Measurements from ENCODE around the gene TSPO. TPM values are rescaled to one million over a fixed set of nuclear protein-coding genes. Genes with fewer than 3 reads are reported as not detected.

Gene TSPO
- total RNA-seq, 2 donors from 2014 or later = 238 to 472 TPM

DNA sequence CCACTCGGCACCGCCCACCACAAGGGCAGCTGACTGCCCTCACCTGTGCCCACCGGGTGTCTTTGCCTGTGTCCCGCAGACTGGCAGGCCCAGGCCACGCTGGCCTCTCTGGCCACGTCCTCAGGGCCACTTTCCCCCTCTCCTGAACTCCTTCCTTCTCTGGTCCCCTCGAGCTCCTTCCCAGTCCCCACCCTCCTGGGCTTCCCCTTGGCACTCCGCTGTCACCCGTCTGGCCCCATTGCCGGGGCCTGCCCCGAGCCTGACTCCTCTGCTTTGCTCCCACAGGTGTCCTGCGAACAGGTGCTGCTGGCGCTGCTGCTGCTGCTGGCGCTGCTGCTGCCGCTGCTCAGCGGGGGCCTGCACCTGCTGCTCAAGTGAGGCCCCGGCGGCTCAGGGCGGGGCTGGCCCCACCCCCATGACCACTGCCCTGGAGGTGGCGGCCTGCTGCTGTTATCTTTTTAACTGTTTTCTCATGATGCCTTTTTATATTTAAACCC lies 22.4 kb upstream of the TSPO start:
- H3K4me1 ChIP-seq (ENCODE audit: control insufficient read depth in 1 of 2, low read depth in 2 of 2) = peaks cover 0 to 18% of the 10 kb centered on the region in 2 donors
- no peak for DNase-seq (ENCODE audit: low spot score)
- TF ChIP-seq, protein P1, sequence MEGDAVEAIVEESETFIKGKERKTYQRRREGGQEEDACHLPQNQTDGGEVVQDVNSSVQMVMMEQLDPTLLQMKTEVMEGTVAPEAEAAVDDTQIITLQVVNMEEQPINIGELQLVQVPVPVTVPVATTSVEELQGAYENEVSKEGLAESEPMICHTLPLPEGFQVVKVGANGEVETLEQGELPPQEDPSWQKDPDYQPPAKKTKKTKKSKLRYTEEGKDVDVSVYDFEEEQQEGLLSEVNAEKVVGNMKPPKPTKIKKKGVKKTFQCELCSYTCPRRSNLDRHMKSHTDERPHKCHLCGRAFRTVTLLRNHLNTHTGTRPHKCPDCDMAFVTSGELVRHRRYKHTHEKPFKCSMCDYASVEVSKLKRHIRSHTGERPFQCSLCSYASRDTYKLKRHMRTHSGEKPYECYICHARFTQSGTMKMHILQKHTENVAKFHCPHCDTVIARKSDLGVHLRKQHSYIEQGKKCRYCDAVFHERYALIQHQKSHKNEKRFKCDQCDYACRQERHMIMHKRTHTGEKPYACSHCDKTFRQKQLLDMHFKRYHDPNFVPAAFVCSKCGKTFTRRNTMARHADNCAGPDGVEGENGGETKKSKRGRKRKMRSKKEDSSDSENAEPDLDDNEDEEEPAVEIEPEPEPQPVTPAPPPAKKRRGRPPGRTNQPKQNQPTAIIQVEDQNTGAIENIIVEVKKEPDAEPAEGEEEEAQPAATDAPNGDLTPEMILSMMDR (IDR thresholded peaks at IDR 0.05) = no peak
- no peak for ATAC-seq (ENCODE audit: insufficient number of reproducible peaks, low FRiP score, low read depth)
- H3K27me3 ChIP-seq (replicated peaks; ENCODE audit: insufficient read depth) = no peaks in the 10 kb centered on the region
- H3K36me3 ChIP-seq = no peaks in the 10 kb centered on the region
- H3K9me3 ChIP-seq = no peaks in the 10 kb centered on the region
- no peak overlapping the region for H3K4me3 ChIP-seq
- H3K27ac ChIP-seq = no peak overlapping the region

DNA sequence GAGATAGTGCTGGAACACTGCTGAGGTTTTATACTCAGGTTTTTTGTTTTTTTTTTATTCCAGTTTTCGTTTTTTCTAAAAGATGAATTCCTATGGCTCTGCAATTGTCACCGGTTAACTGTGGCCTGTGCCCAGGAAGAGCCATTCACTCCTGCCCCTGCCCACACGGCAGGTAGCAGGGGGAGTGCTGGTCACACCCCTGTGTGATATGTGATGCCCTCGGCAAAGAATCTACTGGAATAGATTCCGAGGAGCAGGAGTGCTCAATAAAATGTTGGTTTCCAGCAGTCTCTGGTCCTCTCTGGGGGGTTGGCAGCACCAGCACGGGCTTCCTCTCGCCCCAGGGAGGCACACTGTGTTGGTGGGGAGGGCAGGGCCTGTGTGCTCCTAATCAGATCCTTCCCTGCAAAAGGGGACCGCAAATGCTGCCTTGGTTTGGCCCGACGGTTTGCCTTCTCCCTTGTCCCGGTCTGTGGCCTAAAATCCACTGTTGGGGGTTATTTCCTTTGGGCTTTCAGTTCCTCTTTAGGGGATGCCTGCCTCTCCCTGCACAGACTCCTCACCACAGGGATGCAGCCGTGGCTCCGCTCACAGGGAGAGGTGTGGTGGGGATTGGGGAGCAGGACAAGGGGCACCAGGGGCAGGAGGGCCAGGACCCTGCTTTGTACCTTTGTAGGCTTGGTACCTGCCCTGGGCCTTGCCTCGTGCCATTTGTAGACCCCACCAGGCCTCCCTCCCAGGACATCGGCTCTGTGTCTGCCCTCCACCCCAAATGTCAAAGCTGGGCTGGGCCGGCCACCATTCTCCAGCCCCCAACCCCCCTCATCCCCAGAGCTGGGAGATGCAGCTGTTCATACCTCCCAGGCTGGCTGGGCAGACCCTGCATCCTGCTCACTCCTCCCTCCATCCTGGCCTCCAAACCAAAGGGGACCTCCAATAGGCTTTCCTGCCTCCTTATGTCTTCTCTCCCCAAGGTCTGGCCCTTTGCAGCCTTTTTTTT lies 21.6 kb upstream of the TSPO start:
- H3K36me3 ChIP-seq = no peaks in the 10 kb centered on the region
- no peak for ATAC-seq (ENCODE audit: insufficient number of reproducible peaks, low FRiP score, low read depth)
- no peak for DNase-seq (ENCODE audit: low spot score)
- no peak overlapping the region for H3K4me3 ChIP-seq
- TF ChIP-seq, protein P1 (IDR thresholded peaks at IDR 0.05) = no peak
- H3K9me3 ChIP-seq = no peaks in the 10 kb centered on the region
- no peak overlapping the region for H3K27ac ChIP-seq
- H3K4me1 ChIP-seq (ENCODE audit: control insufficient read depth in 1 of 2, low read depth in 2 of 2) = peaks cover 0 to 18% of the 10 kb centered on the region in 2 donors
- no peaks in the 10 kb centered on the region for H3K27me3 ChIP-seq (replicated peaks; ENCODE audit: insufficient read depth)

- Histone ChIP-seq H3K4me1 (ENCODE audit: control insufficient read depth in 1 of 2, low read depth in 2 of 2) (peaks cover 0 to 18% of the 10 kb centered on the region in 2 donors), H3K9me3 (no peaks in the 10 kb centered on the region), H3K4me3 (no peak overlapping the region), H3K36me3 (peaks cover 3% of the 10 kb centered on the region), H3K27me3 (replicated peaks; ENCODE audit: insufficient read depth) (no peaks in the 10 kb centered on the region), H3K27ac (peak overlapping the region; percentile 60 to 64)
- TF ChIP-seq, protein P1 (IDR thresholded peaks at IDR 0.05) = no peak
- no peak for DNase-seq (ENCODE audit: low spot score)
- ATAC-seq (ENCODE audit: insufficient number of reproducible peaks, low FRiP score, low read depth) = no peak
These were observed 19.4 kb upstream of the TSPO start for GRCh38 chr22:43131773-43132501.

- TF ChIP-seq, protein P1 (IDR thresholded peaks at IDR 0.05) = no peak
- DNase-seq (ENCODE audit: low spot score) = no peak
- Histone ChIP-seq H3K4me3 (no peak overlapping the region), H3K9me3 (no peaks in the 10 kb centered on the region), H3K27ac (no peak overlapping the region), H3K4me1 (ENCODE audit: control insufficient read depth in 1 of 2, low read depth in 2 of 2) (peaks cover 0 to 18% of the 10 kb centered on the region in 2 donors), H3K36me3 (peaks cover 7% of the 10 kb centered on the region), H3K27me3 (replicated peaks; ENCODE audit: insufficient read depth) (no peaks in the 10 kb centered on the region)
- ATAC-seq (ENCODE audit: insufficient number of reproducible peaks, low FRiP score, low read depth) = no peak
These were observed 18.0 kb upstream of the TSPO start for GRCh38 chr22:43133401-43133800.

GRCh38 chr22:43134553-43134952 lies 16.8 kb upstream of the TSPO start:
- Histone ChIP-seq H3K36me3 (peaks cover 7% of the 10 kb centered on the region), H3K4me1 (ENCODE audit: control insufficient read depth in 1 of 2, low read depth in 2 of 2) (peaks cover 0 to 18% of the 10 kb centered on the region in 2 donors), H3K27me3 (replicated peaks; ENCODE audit: insufficient read depth) (no peaks in the 10 kb centered on the region), H3K27ac (no peak overlapping the region), H3K9me3 (no peaks in the 10 kb centered on the region), H3K4me3 (no peak overlapping the region)
- no peak for ATAC-seq (ENCODE audit: insufficient number of reproducible peaks, low FRiP score, low read depth)
- DNase-seq (ENCODE audit: low spot score) = no peak
- TF ChIP-seq, protein P1 (IDR thresholded peaks at IDR 0.05) = no peak
